Measurements from ENCODE around the gene PGM5.

PGM5 gene

GRCh38 chr9:68552700-68553476, 196.5 kb downstream of the PGM5 start:
- no peak for DNase-seq
- intact Hi-C loops (cut with DNase I) = no loop called here

DNA sequence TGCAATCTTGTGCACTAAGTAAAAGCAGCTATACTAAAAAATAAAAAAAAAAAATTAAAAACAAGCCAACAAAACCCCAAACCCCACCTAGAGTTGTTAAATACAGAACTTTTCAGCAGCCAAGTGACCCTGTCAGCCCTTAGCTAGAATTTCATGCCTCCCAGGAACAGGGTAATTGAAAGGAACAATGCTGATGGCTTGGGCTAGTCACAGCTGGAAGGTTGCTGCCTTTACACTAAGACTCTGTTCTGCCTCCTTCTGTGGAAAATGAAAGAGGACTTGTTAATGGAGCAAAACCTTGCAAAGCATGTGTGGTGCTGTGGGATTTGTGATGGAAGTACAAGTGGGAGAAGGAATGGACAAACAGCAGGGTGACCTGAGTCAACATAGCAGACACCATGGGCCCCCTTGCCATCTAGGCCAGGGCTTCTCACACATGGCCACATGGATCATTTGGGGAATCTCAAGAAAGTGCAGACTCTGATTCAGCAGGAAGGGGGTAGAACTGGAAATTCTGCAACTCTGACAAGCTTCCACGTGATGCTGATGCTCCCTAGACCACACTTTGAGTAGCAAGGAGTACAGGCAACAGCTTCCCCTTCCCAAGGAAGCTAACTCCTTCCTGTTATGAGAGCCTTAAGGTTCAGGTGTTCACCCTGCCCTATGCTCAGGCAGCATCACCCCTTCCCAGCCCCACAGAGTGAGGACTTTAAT, 199.2 kb downstream of the PGM5 start:
- intact Hi-C loops (cut with DNase I) = no loop called here
- no peak for DNase-seq

DNA sequence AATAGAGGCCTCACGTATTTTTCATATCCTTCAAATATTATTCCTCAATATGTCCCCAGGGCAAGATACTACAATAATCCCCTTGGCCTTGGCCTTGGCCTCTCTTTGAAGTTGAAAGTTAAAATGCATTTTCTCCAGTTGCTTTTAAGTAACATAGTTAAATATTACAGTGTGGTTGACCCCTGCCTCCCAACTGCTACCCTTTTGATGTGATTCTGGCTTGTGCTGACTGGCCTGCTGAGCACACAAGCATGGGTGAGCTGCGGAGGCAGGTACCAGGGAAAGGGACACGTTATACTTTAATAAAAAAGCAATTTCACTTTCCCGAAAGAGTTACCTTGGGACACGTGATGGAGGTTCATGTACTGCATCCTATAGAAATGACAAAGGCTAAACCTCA, 202.1 kb downstream of the PGM5 start:
- intact Hi-C loops (cut with DNase I) = no loop called here
- DNase-seq = no peak

- intact Hi-C loops (cut with DNase I) = no loop called here
- DNase-seq = peak in 22 of 42 donors; percentile 4 to 65 (median 25)
Measured at GRCh38 chr9:68560071-68560844, 203.8 kb downstream of the PGM5 start.

DNA sequence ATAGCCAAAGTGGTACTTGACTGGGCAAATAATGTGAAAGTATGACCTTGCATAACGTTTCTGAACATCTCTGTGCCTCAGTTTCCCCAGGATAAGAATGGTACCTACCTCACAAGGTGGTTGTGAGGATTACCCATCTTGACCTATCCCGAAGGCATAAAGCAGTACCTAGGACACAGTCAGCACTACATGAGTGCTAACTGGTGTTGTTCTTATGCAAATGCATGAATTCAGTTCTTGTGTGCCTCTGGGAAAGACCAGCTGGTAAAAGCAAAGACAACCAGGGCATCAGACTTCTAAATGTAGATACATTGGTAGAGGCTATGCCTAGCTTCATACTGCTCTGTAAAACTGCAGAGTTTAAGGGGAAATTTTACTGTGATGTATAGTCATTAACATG, 206.1 kb downstream of the PGM5 start:
- intact Hi-C loops (cut with DNase I) = no loop called here
- DNase-seq = no peak

GRCh38 chr9:68567565-68567964, 211.2 kb downstream of the PGM5 start:
- no peak for DNase-seq
- intact Hi-C loops (cut with DNase I) = no loop called here

GRCh38 chr9:68574150-68574549, 217.7 kb downstream of the PGM5 start:
- intact Hi-C loops (cut with DNase I) = no loop called here
- DNase-seq = no peak

DNA sequence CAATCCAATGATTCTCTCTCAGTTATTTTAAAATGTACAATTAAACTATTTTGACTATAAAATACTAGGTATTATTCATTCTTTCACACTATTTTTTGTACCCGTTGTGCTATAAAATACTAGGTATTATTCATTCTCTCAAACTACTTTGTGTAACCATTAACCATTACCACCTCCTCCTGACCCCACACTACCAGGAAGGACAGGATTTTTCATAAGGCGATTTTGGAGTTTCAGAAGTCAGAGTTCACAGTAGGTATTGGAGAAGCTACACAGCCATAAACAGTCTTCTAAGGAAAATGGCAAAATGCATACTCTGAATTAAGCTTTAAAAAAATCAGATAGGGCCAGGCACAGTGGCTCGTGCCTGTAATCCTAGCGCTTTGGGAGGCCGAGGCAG, 219.4 kb downstream of the PGM5 start:
- DNase-seq = no peak
- intact Hi-C loops (cut with DNase I) = no loop called here

DNA sequence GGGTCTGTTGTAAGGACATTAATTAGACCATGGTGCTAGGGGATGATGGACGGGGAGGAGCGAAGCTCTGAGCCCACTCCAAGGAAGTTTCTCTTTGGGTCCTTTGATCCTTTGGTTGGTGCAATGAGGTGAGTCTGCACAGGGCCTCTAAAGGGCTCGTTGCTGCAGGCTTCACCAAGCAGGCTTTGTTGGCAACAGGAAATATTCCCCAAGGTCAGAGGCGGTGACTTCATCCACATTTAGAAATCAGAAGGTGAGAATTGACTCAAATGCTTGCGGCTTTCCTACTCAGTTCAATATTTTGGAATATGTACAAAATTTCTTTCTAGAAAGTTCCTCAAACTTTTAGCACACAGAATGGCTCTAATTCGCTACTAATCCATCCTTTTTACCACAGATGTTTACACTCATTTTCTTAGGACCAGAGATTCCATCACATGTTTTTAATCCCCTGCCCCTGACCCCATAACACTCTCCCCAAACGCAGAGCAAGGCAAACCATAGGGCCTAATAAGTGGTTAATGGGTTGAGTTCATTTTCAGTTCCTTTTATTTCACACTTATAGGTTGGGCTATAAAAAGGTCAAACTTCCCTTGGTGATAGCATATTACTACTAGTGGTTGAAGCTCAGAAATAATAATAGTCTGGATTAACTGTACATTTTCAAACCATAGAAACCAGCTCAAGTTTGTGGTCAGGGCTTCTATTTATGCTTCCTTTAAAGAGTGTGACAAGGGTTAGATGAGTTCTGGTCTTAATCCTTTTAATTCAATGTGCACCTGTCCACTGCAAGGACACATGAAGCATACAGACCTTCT, 221.6 kb downstream of the PGM5 start:
- intact Hi-C loops (cut with DNase I) = no loop called here
- no peak for DNase-seq

Data from head of caudate nucleus (tissue), 42 donors.